A673 (cell line): ENCODE measurements around the gene IER5L. TPM values are rescaled to one million over a fixed set of nuclear protein-coding genes. Genes with fewer than 3 reads are reported as not detected.

Source experiments
- BruUV-seq: library from RNA; stranded (reverse); fragments of 400-500 nt; replicated peaks from 2 replicates; lab custom pipeline; 2021; lab: Mats Ljungman, UMichigan
- CTCF ChIA-PET: fragments of 300-600 bp; sonication (Branson Sonifier 250); formaldehyde crosslinking; loops from one replicate; lab custom pipeline; 2022; ENCODE audit warnings: antibody characterized with exemption; lab: Charles Lee
- POLR2A ChIA-PET: fragments of 300-600 bp; sonication (Branson Sonifier 250); formaldehyde crosslinking; loops from one replicate; lab custom pipeline; 2022; ENCODE audit warnings: antibody characterized with exemption; ENCODE audit not compliant: low non-redundant PET; lab: Charles Lee
- DNase-seq: peaks from one replicate; pipeline ENCODE4 v3.0.0-alpha.2; 2015; ENCODE audit warnings: low spot score
- H3K27ac ChIP-seq: fragments of 200-600 bp; sonication (generic); 2 replicates; pipeline ENCODE4 v1.5.1; 2016; ENCODE audit warnings: mixed run types, low read depth, mild to moderate bottlenecking, mixed read lengths, antibody characterized with exemption, low read length; ENCODE audit not compliant: poor library complexity, severe bottlenecking
- H3K27me3 ChIP-seq: fragments of 200-600 bp; sonication (generic); replicated peaks from 2 replicates; pipeline ENCODE4 v1.6.1; 2017; ENCODE audit warnings: mixed run types, low read depth, mild to moderate bottlenecking, mixed read lengths, antibody characterized with exemption, low read length; ENCODE audit not compliant: insufficient read depth, poor library complexity
- H3K36me3 ChIP-seq: fragments of 200-600 bp; sonication (generic); 2 replicates; pipeline ENCODE4 v1.6.1; 2016; ENCODE audit warnings: mixed run types, mild to moderate bottlenecking, mixed read lengths, antibody characterized with exemption, low read length; ENCODE audit not compliant: insufficient read depth, poor library complexity, severe bottlenecking
- H3K4me1 ChIP-seq: fragments of 200-600 bp; sonication (generic); 2 replicates; pipeline ENCODE4 v1.6.1; 2017; ENCODE audit warnings: mixed run types, mild to moderate bottlenecking, mixed read lengths, antibody characterized with exemption, low read length; ENCODE audit not compliant: insufficient read depth, poor library complexity, severe bottlenecking
- H3K4me3 ChIP-seq: fragments of 200-600 bp; sonication (generic); 2 replicates; pipeline ENCODE4 v1.5.1; 2016; ENCODE audit warnings: low read depth, mixed run types, mild to moderate bottlenecking, mixed read lengths, low read length; ENCODE audit not compliant: poor library complexity, severe bottlenecking
- H3K9me3 ChIP-seq: fragments of 200-600 bp; sonication (generic); 2 replicates; pipeline ENCODE4 v1.6.1; 2016; ENCODE audit warnings: mixed run types, low read depth, mild to moderate bottlenecking, mixed read lengths, antibody characterized with exemption, low read length; ENCODE audit not compliant: poor library complexity, severe bottlenecking
- CTCF ChIP-seq: fragments of 300-800, 200-600 bp; sonication (generic); conservative IDR thresholded peaks from 2 replicates; pipeline ENCODE4 v1.5.1; 2017; ENCODE audit warnings: low read depth, mild to moderate bottlenecking, antibody characterized with exemption, low read length, moderate library complexity, mixed read lengths
- EZH2 ChIP-seq: fragments of 200-600 bp; sonication (generic); IDR thresholded peaks from 2 replicates; pipeline ENCODE4 v1.6.1; 2017; ENCODE audit warnings: borderline replicate concordance, low read depth, mild to moderate bottlenecking, mixed read lengths, antibody characterized with exemption, low read length; ENCODE audit not compliant: poor library complexity, severe bottlenecking
- intact Hi-C: fragments of 100-400 bp; cut with micrococcal nuclease; formaldehyde crosslinking; loops from one replicate; pipeline ENCODE4 v1.10.0; 2022; ENCODE audit not compliant: unreplicated experiment
- total RNA-seq: library from RNA; stranded (reverse); gene quantifications from 2 replicates; pipeline ENCODE4 v1.2.3, GENCODE V29; 2021

The IER5L gene
- total RNA-seq, 1 experiment from 2014 or later, result 14.0 TPM

- ChIA-PET CTCF (no interaction called here), POLR2A (no interaction called here)
- TF ChIP-seq EZH2, result no peak
- TF ChIP-seq CTCF, result no peak
- no peaks in the 10 kb centered on the region for H3K36me3 ChIP-seq
- intact Hi-C loops, result no loop called here
- H3K4me1 ChIP-seq, result peaks cover 10% of the 10 kb centered on the region
- no TSS peak for BruUV-seq
- DNase-seq, result no peak
- no peak overlapping the region for H3K4me3 ChIP-seq
- no peak overlapping the region for H3K27ac ChIP-seq
- no peaks in the 10 kb centered on the region for H3K9me3 ChIP-seq
- no peaks in the 10 kb centered on the region for H3K27me3 ChIP-seq
Observed at GRCh38 chr9:129182122-129182521, 4.1 kb upstream of the IER5L start.

- Histone ChIP-seq H3K9me3 (no peaks in the 10 kb centered on the region), H3K4me3 (no peak overlapping the region), H3K4me1 (peaks cover 10% of the 10 kb centered on the region), H3K36me3 (no peaks in the 10 kb centered on the region), H3K27me3 (no peaks in the 10 kb centered on the region), H3K27ac (no peak overlapping the region)
- DNase-seq, result no peak
- TF ChIP-seq EZH2 (no peak), CTCF (no peak)
- intact Hi-C loops, result no loop called here
- ChIA-PET CTCF (no interaction called here), POLR2A (no interaction called here)
- no TSS peak for BruUV-seq
Observed at GRCh38 chr9:129181246-129181645, 3.2 kb upstream of the IER5L start.

GRCh38 chr9:129178568-129179382 is 714 bp upstream of the IER5L start:
- Histone ChIP-seq H3K4me1 (peaks cover 20% of the 10 kb centered on the region), H3K27me3 (no peaks in the 10 kb centered on the region), H3K27ac (no peak overlapping the region), H3K9me3 (no peaks in the 10 kb centered on the region), H3K36me3 (no peaks in the 10 kb centered on the region), H3K4me3 (peak overlapping the region; percentile 62)
- no TSS peak for BruUV-seq
- TF ChIP-seq EZH2 (no peak), CTCF (no peak)
- ChIA-PET POLR2A (interaction anchor here (0.6 to 1.1 kb wide), 7 partner anchors 11 to 433 kb away, joined by 3 to 5 read pairs (median 3); no protein-coding TSS in a partner anchor), CTCF (interaction anchor here (1.0 kb wide), 1 partner anchor 432 kb away, joined by 3 read pairs; no protein-coding TSS in a partner anchor)
- intact Hi-C loops, result loop anchor here (5.0 kb wide), 2 partner anchors 154 to 309 kb away; no protein-coding TSS in a partner anchor
- no peak for DNase-seq
